ENCODE data around the gene PIK3AP1. TPM values are rescaled to one million over a fixed set of nuclear protein-coding genes. Genes with fewer than 3 reads are reported as not detected.
A peak's percentile ranks its signal among the peaks of the same experiment; 100 is the strongest.

Gene PIK3AP1
- total RNA-seq, 4 donors from 2014 or later = 5.8 to 111 (median 13.4) TPM

DNA sequence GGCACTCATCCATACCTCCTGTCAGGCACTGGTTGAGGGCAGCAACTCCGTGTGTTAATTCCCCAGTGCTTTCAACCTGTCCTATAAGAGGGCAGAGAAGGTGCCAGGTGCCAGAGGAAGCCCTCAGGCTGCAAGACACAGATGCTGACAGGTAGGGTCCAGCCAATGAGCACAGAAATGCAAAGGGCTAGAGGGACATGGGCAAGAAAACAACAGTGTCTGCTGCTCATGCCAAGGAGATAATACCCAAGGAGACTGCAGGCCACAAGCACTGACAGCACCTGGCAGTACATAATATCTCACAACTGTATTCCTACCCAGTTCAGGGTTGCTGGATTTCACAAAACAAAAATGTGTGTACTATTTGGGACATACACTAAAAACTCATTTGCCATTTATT, 95.1 kb downstream of the PIK3AP1 start:
- no peaks in the 10 kb centered on the region for H3K27me3 ChIP-seq
- H3K9me3 ChIP-seq = no peaks in the 10 kb centered on the region
- TF ChIP-seq, protein P1, sequence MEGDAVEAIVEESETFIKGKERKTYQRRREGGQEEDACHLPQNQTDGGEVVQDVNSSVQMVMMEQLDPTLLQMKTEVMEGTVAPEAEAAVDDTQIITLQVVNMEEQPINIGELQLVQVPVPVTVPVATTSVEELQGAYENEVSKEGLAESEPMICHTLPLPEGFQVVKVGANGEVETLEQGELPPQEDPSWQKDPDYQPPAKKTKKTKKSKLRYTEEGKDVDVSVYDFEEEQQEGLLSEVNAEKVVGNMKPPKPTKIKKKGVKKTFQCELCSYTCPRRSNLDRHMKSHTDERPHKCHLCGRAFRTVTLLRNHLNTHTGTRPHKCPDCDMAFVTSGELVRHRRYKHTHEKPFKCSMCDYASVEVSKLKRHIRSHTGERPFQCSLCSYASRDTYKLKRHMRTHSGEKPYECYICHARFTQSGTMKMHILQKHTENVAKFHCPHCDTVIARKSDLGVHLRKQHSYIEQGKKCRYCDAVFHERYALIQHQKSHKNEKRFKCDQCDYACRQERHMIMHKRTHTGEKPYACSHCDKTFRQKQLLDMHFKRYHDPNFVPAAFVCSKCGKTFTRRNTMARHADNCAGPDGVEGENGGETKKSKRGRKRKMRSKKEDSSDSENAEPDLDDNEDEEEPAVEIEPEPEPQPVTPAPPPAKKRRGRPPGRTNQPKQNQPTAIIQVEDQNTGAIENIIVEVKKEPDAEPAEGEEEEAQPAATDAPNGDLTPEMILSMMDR (IDR thresholded peaks at IDR 0.05) = no peak
- TF ChIP-seq POLR2A (IDR thresholded peaks at IDR 0.05) = no peak
- no peak overlapping the region for H3K27ac ChIP-seq
- DNase-seq = no peak
- H3K4me1 ChIP-seq = no peaks in the 10 kb centered on the region
- no peaks in the 10 kb centered on the region for H3K36me3 ChIP-seq
- no peak overlapping the region for H3K4me3 ChIP-seq

- no peaks in the 10 kb centered on the region for H3K36me3 ChIP-seq
- TF ChIP-seq, protein P1 (IDR thresholded peaks at IDR 0.05) = no peak
- no peak for TF ChIP-seq POLR2A (IDR thresholded peaks at IDR 0.05)
- DNase-seq = no peak
- no peaks in the 10 kb centered on the region for H3K27me3 ChIP-seq
- no peak overlapping the region for H3K27ac ChIP-seq
- H3K4me1 ChIP-seq = peaks cover 0 to 6% (median 0%) of the 10 kb centered on the region in 4 donors
- no peak overlapping the region for H3K4me3 ChIP-seq
- H3K9me3 ChIP-seq = no peaks in the 10 kb centered on the region
These were observed 98.1 kb downstream of the PIK3AP1 start for GRCh38 chr10:96622013-96622787.

DNA sequence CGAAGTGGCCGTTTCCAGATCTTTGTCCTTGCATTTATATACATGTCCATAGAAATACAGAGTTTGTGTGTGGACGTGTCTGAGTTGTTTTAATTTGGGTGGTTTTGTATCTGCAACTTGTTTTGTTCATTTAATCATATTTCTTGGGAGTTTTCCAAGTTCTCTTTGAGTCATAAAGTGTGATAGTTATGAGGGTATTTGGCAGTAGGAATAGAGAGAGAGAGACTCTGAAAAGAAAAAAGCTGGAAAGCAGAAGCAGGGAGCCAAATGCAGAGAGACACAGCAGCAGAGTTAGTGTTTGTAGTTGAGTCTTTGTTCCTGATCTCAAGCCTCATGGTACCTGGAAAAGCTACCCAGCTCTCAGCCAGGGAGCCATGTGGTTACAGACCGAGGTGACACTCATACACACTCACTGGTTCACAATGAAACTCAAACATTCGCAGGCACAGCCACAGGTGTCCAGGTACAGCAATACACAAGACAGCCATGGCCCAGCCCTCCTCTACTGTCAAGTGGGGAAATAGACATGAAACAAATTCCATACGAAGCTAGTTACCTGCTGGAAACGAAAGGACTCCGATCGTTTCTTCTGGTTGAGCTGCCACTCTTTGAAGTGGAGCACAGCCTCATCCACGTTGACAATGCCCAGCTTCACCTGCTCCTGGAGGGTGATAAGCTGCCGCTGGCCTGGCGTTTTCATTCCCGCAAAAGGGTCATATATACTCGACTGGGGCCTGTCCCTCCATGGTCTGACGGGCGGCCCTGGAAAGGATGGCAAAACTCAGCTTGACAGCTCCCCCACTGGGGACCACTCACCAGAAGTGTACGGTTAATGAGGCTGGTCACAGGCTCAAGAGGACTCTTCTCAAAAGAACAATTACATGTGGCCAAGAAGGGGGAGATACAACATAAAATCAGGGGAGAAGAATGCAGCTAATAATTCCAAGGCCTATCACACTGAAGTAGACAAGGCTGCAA, 100.2 kb downstream of the PIK3AP1 start:
- no peak for DNase-seq
- H3K9me3 ChIP-seq = no peaks in the 10 kb centered on the region
- TF ChIP-seq, protein P1 (IDR thresholded peaks at IDR 0.05) = no peak
- TF ChIP-seq POLR2A (IDR thresholded peaks at IDR 0.05) = no peak
- H3K27ac ChIP-seq = peak overlapping the region in 1 of 4 donors; percentile 4
- H3K36me3 ChIP-seq = no peaks in the 10 kb centered on the region
- no peak overlapping the region for H3K4me3 ChIP-seq
- H3K4me1 ChIP-seq = peaks cover 0 to 6% (median 0%) of the 10 kb centered on the region in 4 donors
- no peaks in the 10 kb centered on the region for H3K27me3 ChIP-seq

DNA sequence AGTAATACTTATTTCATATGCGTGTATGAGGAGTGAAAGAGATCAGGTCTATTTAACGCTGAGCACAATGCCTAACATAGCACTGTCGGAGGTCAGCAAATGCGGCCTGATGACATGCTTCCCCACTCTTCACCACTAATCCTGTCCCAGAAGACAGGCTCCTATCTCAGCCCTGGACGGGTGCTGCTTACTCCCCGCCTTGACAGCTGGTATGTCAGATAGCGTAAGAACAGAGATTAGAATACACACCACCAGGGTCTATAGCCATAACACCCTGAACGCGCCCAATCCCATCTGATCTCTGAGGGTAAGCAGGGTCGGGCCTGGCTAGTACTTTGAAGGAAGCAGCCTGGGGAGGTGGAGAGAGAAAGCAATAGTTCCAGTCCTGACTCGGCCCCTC, 101.2 kb downstream of the PIK3AP1 start:
- Histone ChIP-seq H3K4me3 (no peak overlapping the region), H3K27ac (peak overlapping the region in 1 of 4 donors; percentile 42), H3K9me3 (no peaks in the 10 kb centered on the region), H3K36me3 (no peaks in the 10 kb centered on the region), H3K27me3 (no peaks in the 10 kb centered on the region), H3K4me1 (peaks cover 0 to 14% (median 0%) of the 10 kb centered on the region in 4 donors)
- TF ChIP-seq, protein P1 (IDR thresholded peaks at IDR 0.05) = no peak
- TF ChIP-seq POLR2A (IDR thresholded peaks at IDR 0.05) = no peak
- no peak for DNase-seq

- Histone ChIP-seq H3K9me3 (no peaks in the 10 kb centered on the region), H3K36me3 (no peaks in the 10 kb centered on the region), H3K4me3 (no peak overlapping the region), H3K4me1 (peaks cover 0 to 18% (median 0%) of the 10 kb centered on the region in 4 donors), H3K27ac (peak overlapping the region in 1 of 4 donors; percentile 42), H3K27me3 (no peaks in the 10 kb centered on the region)
- DNase-seq = no peak
- TF ChIP-seq POLR2A (IDR thresholded peaks at IDR 0.05) = no peak
- TF ChIP-seq, protein P1 (IDR thresholded peaks at IDR 0.05) = no peak
These were observed 101.7 kb downstream of the PIK3AP1 start for GRCh38 chr10:96618653-96619052.
